WTC11 (cell line): ENCODE data around the gene ORMDL2. TPM values are rescaled to one million over a fixed set of nuclear protein-coding genes. Genes with fewer than 3 reads are reported as not detected.

Experiments used
- ATAC-seq: fragments of 200-7000 bp; cut with Tn5 transposase; 2 replicates; pipeline ENCODE4 v1.10.0; 2021; ENCODE audit warnings: mild to moderate bottlenecking, moderate library complexity
- CTCF ChIA-PET: fragments of 300-600 bp; sonication (Branson Sonifier 250); formaldehyde crosslinking; loops from one replicate; lab custom pipeline; 2021; ENCODE audit warnings: antibody characterized with exemption; lab: Charles Lee
- POLR2A ChIA-PET: fragments of 350-600 bp; sonication (Branson Sonifier 250); formaldehyde crosslinking; loops from one replicate; lab custom pipeline; 2021; ENCODE audit warnings: antibody characterized with exemption; lab: Charles Lee
- DNase-seq: peaks from one replicate; pipeline ENCODE4 v3.0.0; 2021; ENCODE audit warnings: low spot score
- H3K27ac Mint-ChIP-seq: 2 replicates; pipeline ENCODE4 v1.8.0; 2021; ENCODE audit warnings: mixed read lengths
- H3K27me3 Mint-ChIP-seq: 2 replicates; pipeline ENCODE4 v1.8.0; 2021; ENCODE audit warnings: low read depth, mild to moderate bottlenecking, moderate library complexity, mixed read lengths
- H3K36me3 Mint-ChIP-seq: 2 replicates; pipeline ENCODE4 v1.8.0; 2021; ENCODE audit warnings: mixed read lengths
- H3K4me1 Mint-ChIP-seq: 2 replicates; pipeline ENCODE4 v1.8.0; 2022; ENCODE audit warnings: mixed read lengths
- H3K4me3 Mint-ChIP-seq: 2 replicates; pipeline ENCODE4 v1.8.0; 2021; ENCODE audit warnings: mild to moderate bottlenecking, moderate library complexity, mixed read lengths
- H3K9me3 Mint-ChIP-seq: 2 replicates; pipeline ENCODE4 v1.8.0; 2021; ENCODE audit warnings: mixed read lengths
- CREB1 ChIP-seq: sonication (generic); formaldehyde crosslinking; IDR thresholded peaks from 2 replicates; pipeline ENCODE4 v1.8.0; 2023; ENCODE audit warnings: mild to moderate bottlenecking, missing genetic modification reagents
- CREM ChIP-seq: sonication (generic); formaldehyde crosslinking; IDR thresholded peaks from 2 replicates; pipeline ENCODE4 v1.8.1; 2022; ENCODE audit warnings: mild to moderate bottlenecking, missing genetic modification reagents, moderate library complexity
- GTF2I ChIP-seq: fragments of 250-450 bp; sonication (Bioruptor Pico); conservative IDR thresholded peaks from 2 replicates; pipeline ENCODE4 v1.4.0; 2021; ENCODE audit warnings: mild to moderate bottlenecking
- JAZF1 ChIP-seq: fragments of 250-450 bp; sonication (Bioruptor Pico); IDR thresholded peaks from 2 replicates; pipeline ENCODE4 v1.9.0; 2021; ENCODE audit warnings: moderate library complexity, mild to moderate bottlenecking, inconsistent platforms
- JUN ChIP-seq: sonication (generic); formaldehyde crosslinking; IDR thresholded peaks from 2 replicates; pipeline ENCODE4 v1.8.0; 2023; ENCODE audit warnings: mild to moderate bottlenecking, missing genetic modification reagents
- NFATC4 ChIP-seq: fragments of 250-450 bp; sonication (Bioruptor Pico); IDR thresholded peaks from 2 replicates; pipeline ENCODE4 v1.9.0; 2021; ENCODE audit warnings: mild to moderate bottlenecking
- NFE2L1 ChIP-seq: sonication (generic); formaldehyde crosslinking; IDR thresholded peaks from 2 replicates; pipeline ENCODE4 v1.8.1; 2023; ENCODE audit warnings: missing genetic modification reagents
- OVOL2 ChIP-seq: fragments of 250-450 bp; sonication (Bioruptor Pico); IDR thresholded peaks from 2 replicates; pipeline ENCODE4 v1.9.0; 2021; ENCODE audit warnings: mild to moderate bottlenecking, borderline replicate concordance
- ZBTB21 ChIP-seq: sonication (generic); formaldehyde crosslinking; IDR thresholded peaks from 2 replicates; pipeline ENCODE4 v1.8.1; 2023; ENCODE audit warnings: mild to moderate bottlenecking, missing genetic modification reagents, borderline replicate concordance
- ZNF219 ChIP-seq: sonication (generic); formaldehyde crosslinking; IDR thresholded peaks from 2 replicates; pipeline ENCODE4 v1.8.0; 2023; ENCODE audit warnings: missing genetic modification reagents, mild to moderate bottlenecking, borderline replicate concordance
- ZNF263 ChIP-seq: sonication (generic); formaldehyde crosslinking; IDR thresholded peaks from 2 replicates; pipeline ENCODE4 v1.8.1; 2022; ENCODE audit warnings: low read depth, mild to moderate bottlenecking, moderate library complexity, missing genetic modification reagents
- ZNF396 ChIP-seq: fragments of 250-450 bp; sonication (Bioruptor Pico); IDR thresholded peaks from 2 replicates; pipeline ENCODE4 v1.8.0; 2021; ENCODE audit warnings: mild to moderate bottlenecking, moderate library complexity, borderline replicate concordance
- ZNF416 ChIP-seq: fragments of 250-450 bp; sonication (Bioruptor Pico); IDR thresholded peaks from 2 replicates; pipeline ENCODE4 v1.9.0; 2021; ENCODE audit warnings: mild to moderate bottlenecking, inconsistent platforms
- total RNA-seq: library from RNA; stranded (reverse); gene quantifications from 3 replicates; pipeline ENCODE4 v1.2.3, GENCODE V29; 2021
- TF ChIP-seq, protein P1 (sequence below): fragments of 200-600 bp; IDR thresholded peaks from 2 replicates; pipeline ENCODE4 v1.8.0; 2022; ENCODE audit warnings: antibody characterized with exemption
- TF ChIP-seq, protein P2 (sequence below): sonication (generic); formaldehyde crosslinking; IDR thresholded peaks from 2 replicates; pipeline ENCODE4 v1.8.1; 2023; ENCODE audit warnings: mild to moderate bottlenecking, missing genetic modification reagents
- TF ChIP-seq, protein P3 (sequence below): sonication (generic); formaldehyde crosslinking; IDR thresholded peaks from 2 replicates; pipeline ENCODE4 v1.8.1; 2023; ENCODE audit warnings: mild to moderate bottlenecking, missing genetic modification reagents, moderate library complexity
- TF ChIP-seq, protein P4 (sequence below): fragments of 250-450 bp; sonication (Bioruptor Pico); IDR thresholded peaks from 2 replicates; pipeline ENCODE4 v1.9.0; 2021; ENCODE audit warnings: mild to moderate bottlenecking
- TF ChIP-seq, protein P5 (sequence below): sonication (generic); formaldehyde crosslinking; IDR thresholded peaks from 2 replicates; pipeline ENCODE4 v1.8.1; 2023; ENCODE audit warnings: mild to moderate bottlenecking, moderate library complexity, missing genetic modification reagents
- TF ChIP-seq, protein P6 (sequence below): sonication (generic); formaldehyde crosslinking; IDR thresholded peaks from 2 replicates; pipeline ENCODE4 v1.8.1; 2022; ENCODE audit warnings: low read depth, missing genetic modification reagents, borderline replicate concordance
- TF ChIP-seq, protein P7 (sequence below): fragments of 250-450 bp; sonication (Bioruptor Pico); IDR thresholded peaks from 2 replicates; pipeline ENCODE4 v2.1.2; 2022; ENCODE audit warnings: mild to moderate bottlenecking, moderate library complexity
- TF ChIP-seq, protein P8 (sequence below): sonication (generic); formaldehyde crosslinking; IDR thresholded peaks from 2 replicates; pipeline ENCODE4 v1.8.0; 2023; ENCODE audit warnings: missing genetic modification reagents

ORMDL2 gene
- total RNA-seq, 1 experiment from 2014 or later, result 32.9 TPM

DNA sequence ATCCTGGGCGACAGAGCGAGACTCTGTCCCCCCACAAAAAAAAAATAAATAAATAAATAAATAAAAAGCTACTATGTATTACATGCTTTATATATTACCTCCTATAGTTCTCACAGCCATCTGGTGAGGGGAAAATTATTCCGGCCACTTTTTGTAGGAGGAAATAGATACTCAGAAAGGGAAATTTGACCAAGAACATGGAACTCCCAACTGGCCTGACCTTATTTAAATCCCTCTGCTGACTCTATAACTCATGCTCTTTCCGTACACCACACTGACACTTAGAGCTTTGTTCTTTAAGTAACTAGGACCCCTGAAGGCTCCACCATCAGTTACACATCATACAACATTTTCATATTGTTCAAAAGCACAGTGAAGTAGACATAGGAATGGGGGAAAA is 27.1 kb downstream of the ORMDL2 start:
- Mint-ChIP-seq H3K4me3 (no peak overlapping the region), H3K4me1 (peaks cover 25% of the 10 kb centered on the region), H3K27me3 (peaks cover 9% of the 10 kb centered on the region), H3K36me3 (no peaks in the 10 kb centered on the region), H3K27ac (no peak overlapping the region), H3K9me3 (no peaks in the 10 kb centered on the region)
- CTCF ChIA-PET, result no interaction called here
- DNase-seq (no peak), ATAC-seq (no peak)
- POLR2A ChIA-PET, result no interaction called here
- TF ChIP-seq, protein P1, sequence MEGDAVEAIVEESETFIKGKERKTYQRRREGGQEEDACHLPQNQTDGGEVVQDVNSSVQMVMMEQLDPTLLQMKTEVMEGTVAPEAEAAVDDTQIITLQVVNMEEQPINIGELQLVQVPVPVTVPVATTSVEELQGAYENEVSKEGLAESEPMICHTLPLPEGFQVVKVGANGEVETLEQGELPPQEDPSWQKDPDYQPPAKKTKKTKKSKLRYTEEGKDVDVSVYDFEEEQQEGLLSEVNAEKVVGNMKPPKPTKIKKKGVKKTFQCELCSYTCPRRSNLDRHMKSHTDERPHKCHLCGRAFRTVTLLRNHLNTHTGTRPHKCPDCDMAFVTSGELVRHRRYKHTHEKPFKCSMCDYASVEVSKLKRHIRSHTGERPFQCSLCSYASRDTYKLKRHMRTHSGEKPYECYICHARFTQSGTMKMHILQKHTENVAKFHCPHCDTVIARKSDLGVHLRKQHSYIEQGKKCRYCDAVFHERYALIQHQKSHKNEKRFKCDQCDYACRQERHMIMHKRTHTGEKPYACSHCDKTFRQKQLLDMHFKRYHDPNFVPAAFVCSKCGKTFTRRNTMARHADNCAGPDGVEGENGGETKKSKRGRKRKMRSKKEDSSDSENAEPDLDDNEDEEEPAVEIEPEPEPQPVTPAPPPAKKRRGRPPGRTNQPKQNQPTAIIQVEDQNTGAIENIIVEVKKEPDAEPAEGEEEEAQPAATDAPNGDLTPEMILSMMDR, result no peak
- TF ChIP-seq, protein P2, sequence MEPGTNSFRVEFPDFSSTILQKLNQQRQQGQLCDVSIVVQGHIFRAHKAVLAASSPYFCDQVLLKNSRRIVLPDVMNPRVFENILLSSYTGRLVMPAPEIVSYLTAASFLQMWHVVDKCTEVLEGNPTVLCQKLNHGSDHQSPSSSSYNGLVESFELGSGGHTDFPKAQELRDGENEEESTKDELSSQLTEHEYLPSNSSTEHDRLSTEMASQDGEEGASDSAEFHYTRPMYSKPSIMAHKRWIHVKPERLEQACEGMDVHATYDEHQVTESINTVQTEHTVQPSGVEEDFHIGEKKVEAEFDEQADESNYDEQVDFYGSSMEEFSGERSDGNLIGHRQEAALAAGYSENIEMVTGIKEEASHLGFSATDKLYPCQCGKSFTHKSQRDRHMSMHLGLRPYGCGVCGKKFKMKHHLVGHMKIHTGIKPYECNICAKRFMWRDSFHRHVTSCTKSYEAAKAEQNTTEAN, result no peak
- TF ChIP-seq JAZF1 (CRISPR knock-in tag), result no peak
- TF ChIP-seq GTF2I, result no peak
- TF ChIP-seq, protein P3, sequence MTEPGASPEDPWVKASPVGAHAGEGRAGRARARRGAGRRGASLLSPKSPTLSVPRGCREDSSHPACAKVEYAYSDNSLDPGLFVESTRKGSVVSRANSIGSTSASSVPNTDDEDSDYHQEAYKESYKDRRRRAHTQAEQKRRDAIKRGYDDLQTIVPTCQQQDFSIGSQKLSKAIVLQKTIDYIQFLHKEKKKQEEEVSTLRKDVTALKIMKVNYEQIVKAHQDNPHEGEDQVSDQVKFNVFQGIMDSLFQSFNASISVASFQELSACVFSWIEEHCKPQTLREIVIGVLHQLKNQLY, result no peak
- TF ChIP-seq NFE2L1 (CRISPR knock-in tag), result no peak
- TF ChIP-seq, protein P4, sequence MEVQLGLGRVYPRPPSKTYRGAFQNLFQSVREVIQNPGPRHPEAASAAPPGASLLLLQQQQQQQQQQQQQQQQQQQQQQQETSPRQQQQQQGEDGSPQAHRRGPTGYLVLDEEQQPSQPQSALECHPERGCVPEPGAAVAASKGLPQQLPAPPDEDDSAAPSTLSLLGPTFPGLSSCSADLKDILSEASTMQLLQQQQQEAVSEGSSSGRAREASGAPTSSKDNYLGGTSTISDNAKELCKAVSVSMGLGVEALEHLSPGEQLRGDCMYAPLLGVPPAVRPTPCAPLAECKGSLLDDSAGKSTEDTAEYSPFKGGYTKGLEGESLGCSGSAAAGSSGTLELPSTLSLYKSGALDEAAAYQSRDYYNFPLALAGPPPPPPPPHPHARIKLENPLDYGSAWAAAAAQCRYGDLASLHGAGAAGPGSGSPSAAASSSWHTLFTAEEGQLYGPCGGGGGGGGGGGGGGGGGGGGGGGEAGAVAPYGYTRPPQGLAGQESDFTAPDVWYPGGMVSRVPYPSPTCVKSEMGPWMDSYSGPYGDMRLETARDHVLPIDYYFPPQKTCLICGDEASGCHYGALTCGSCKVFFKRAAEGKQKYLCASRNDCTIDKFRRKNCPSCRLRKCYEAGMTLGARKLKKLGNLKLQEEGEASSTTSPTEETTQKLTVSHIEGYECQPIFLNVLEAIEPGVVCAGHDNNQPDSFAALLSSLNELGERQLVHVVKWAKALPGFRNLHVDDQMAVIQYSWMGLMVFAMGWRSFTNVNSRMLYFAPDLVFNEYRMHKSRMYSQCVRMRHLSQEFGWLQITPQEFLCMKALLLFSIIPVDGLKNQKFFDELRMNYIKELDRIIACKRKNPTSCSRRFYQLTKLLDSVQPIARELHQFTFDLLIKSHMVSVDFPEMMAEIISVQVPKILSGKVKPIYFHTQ (CRISPR knock-in tag), result no peak
- TF ChIP-seq, protein P5, sequence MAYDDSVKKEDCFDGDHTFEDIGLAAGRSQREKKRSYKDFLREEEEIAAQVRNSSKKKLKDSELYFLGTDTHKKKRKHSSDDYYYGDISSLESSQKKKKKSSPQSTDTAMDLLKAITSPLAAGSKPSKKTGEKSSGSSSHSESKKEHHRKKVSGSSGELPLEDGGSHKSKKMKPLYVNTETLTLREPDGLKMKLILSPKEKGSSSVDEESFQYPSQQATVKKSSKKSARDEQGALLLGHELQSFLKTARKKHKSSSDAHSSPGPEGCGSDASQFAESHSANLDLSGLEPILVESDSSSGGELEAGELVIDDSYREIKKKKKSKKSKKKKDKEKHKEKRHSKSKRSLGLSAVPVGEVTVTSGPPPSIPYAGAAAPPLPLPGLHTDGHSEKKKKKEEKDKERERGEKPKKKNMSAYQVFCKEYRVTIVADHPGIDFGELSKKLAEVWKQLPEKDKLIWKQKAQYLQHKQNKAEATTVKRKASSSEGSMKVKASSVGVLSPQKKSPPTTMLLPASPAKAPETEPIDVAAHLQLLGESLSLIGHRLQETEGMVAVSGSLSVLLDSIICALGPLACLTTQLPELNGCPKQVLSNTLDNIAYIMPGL, result no peak
- no peak for TF ChIP-seq ZBTB21 (CRISPR knock-in tag)
- TF ChIP-seq OVOL2, result no peak
- TF ChIP-seq ZNF263 (CRISPR knock-in tag), result no peak
- no peak for TF ChIP-seq ZNF416 (CRISPR knock-in tag)
- TF ChIP-seq NFATC4 (CRISPR knock-in tag), result no peak
- TF ChIP-seq JUN (CRISPR knock-in tag), result no peak

DNA sequence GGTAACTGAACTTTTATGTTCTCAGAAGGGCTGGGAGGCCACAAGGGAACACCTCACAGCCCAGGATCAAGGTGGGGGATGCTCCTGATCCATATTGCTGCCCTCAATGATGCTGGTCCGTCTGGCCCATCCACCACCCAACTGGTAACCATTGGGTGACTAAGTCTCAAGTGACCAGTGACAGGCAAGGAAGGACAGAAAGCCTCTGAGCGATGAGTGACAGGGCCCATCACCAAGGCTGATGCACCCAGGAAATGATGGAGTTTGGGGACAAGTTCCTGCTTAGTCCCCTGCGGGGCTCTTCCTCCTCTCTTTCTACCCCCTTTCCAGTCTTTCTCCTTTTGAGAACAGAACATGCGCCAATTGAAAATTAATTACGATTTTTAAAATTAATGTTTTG is 27.5 kb downstream of the ORMDL2 start:
- no peaks in the 10 kb centered on the region for H3K36me3 Mint-ChIP-seq
- peaks cover 25% of the 10 kb centered on the region for H3K4me1 Mint-ChIP-seq
- H3K27ac Mint-ChIP-seq, result no peak overlapping the region
- H3K4me3 Mint-ChIP-seq, result no peak overlapping the region
- H3K27me3 Mint-ChIP-seq, result peaks cover 13% of the 10 kb centered on the region
- DNase-seq (no peak), ATAC-seq (no peak)
- H3K9me3 Mint-ChIP-seq, result no peaks in the 10 kb centered on the region
- CTCF ChIA-PET, result interaction anchor here (0.6 kb wide), 1 partner anchor 49 kb away, joined by 4 read pairs; no protein-coding TSS in a partner anchor
- POLR2A ChIA-PET, result interaction anchor here (1.0 kb wide), 1 partner anchor 199 kb away, joined by 4 read pairs; no protein-coding TSS in a partner anchor
- TF ChIP-seq, protein P6, sequence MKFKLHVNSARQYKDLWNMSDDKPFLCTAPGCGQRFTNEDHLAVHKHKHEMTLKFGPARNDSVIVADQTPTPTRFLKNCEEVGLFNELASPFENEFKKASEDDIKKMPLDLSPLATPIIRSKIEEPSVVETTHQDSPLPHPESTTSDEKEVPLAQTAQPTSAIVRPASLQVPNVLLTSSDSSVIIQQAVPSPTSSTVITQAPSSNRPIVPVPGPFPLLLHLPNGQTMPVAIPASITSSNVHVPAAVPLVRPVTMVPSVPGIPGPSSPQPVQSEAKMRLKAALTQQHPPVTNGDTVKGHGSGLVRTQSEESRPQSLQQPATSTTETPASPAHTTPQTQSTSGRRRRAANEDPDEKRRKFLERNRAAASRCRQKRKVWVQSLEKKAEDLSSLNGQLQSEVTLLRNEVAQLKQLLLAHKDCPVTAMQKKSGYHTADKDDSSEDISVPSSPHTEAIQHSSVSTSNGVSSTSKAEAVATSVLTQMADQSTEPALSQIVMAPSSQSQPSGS (CRISPR knock-in tag), result no peak
- TF ChIP-seq ZNF219 (CRISPR knock-in tag) (no peak), ZNF263 (CRISPR knock-in tag) (no peak), CREM (CRISPR knock-in tag) (no peak), CREB1 (CRISPR knock-in tag) (no peak), ZNF396 (CRISPR knock-in tag) (no peak), ZNF416 (CRISPR knock-in tag) (no peak), JUN (CRISPR knock-in tag) (no peak)
- TF ChIP-seq, protein P7, sequence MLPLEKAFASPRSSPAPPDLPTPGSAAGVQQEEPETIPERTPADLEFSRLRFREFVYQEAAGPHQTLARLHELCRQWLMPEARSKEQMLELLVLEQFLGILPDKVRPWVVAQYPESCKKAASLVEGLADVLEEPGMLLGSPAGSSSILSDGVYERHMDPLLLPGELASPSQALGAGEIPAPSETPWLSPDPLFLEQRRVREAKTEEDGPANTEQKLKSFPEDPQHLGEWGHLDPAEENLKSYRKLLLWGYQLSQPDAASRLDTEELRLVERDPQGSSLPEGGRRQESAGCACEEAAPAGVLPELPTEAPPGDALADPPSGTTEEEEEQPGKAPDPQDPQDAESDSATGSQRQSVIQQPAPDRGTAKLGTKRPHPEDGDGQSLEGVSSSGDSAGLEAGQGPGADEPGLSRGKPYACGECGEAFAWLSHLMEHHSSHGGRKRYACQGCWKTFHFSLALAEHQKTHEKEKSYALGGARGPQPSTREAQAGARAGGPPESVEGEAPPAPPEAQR (CRISPR knock-in tag), result no peak
- TF ChIP-seq, protein P8, sequence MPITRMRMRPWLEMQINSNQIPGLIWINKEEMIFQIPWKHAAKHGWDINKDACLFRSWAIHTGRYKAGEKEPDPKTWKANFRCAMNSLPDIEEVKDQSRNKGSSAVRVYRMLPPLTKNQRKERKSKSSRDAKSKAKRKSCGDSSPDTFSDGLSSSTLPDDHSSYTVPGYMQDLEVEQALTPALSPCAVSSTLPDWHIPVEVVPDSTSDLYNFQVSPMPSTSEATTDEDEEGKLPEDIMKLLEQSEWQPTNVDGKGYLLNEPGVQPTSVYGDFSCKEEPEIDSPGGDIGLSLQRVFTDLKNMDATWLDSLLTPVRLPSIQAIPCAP, result no peak
- TF ChIP-seq, protein P2, result no peak
